ENCODE measurements around the gene PAX2.

The PAX2 gene

DNA sequence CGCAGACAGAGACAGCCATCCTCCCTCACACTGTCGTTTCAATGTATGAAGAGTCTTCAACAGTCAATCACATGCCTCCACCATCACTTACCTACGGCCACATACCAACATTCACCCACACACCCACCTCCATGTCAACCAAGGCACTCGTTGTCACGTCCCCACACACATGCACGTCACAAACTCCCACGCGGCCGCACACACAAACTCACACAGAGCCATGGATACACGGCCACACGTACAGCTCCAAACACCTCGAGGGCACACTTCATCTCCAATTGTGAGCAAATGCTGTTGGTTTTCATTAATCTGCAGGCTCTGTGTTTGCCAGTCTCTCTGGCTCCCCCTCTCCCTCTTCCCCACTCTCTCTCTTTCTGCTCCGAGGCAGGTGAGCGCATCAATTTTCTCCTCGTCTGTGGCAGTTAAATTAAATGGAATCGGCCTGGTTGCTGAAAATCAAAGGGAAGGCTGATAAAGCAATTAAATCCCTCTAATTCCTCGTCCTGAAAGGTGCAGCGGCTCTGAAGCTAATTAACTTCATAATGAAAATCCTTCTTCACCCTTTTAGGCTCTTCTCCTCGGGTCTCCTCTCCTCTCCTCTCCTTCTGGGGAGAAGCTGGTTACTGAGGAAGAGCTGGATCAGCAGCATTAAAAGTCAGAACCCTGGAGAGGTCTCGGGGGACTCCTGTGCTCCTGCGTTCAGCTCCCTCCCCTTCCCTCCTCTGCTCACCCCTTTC, 113.5 kb downstream of the PAX2 start:
- DNase-seq (ENCODE audit: low read depth): no peak

DNA sequence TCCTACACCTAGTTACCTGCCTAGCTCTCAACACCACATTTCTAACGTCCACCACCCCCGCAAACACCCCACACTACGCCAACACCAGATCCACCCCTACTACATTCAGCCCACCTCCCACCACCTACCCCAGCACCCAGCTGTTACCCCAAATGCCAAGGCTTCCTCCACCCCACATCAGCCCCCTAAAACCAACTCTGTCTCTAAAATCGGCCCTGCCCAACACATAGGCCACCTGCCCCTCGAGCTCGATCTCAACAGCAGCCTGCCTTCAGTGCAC, 114.0 kb downstream of the PAX2 start:
- DNase-seq (ENCODE audit: low read depth): no peak

DNA sequence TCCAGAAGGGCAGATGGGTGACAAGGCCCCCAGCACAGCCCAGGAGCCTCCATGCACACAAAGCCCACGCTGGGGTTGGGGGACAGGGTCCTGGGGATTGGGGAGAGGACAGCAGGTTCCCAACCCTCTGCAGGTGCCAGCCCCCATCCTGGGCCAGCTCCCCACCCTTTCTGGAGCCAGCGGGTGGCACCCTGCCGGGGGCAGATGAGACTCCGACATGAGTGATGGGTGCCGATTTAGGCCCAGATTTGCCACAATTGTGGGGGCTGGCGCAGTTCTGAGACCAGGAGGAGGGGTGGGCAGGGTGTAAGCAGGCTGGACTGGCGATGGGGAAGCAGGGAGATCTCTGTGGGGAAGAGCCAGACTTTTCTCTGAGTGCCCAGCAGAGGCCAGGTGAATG, 118.1 kb downstream of the PAX2 start:
- DNase-seq (ENCODE audit: low read depth): no peak

DNA sequence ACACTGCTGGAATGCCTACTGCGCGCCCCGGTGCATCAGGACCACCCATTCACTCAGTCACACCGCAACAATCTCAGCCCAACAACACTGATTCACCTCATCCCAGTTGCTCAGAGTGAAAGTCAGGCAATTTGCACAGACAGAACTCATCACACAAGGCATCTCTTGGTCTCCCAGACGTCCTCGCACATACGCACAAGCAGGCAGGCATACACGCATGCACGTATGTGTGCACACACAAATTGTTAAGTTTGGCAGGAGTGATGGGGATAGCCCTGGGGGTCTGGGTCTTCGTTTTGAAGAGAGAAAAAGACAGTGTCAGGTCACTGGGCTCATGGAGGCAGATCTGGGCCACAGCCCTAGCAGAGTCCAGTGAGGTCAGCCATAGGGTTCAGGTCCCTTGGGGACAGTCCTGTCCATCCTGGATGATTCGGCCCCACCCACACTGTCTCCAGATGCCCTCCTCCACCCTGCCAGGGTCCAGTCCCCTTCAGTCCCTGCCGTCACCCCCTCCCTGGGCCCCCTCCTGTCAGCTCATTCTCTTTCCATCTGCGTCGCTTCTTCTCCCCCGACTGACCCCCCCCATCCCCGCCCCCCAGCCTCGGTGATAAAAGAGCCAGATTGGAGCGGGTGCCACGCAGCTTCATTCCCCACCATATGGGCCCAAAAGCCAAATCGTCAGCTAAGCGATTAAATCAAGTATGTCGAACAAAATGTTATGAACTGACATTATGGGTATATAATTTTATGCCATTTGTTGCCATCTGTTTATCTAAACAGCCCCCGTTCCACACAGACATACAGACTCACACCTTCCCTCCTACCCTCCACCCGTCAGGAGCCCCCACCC, 118.9 kb downstream of the PAX2 start:
- DNase-seq (ENCODE audit: low read depth): no peak

DNA sequence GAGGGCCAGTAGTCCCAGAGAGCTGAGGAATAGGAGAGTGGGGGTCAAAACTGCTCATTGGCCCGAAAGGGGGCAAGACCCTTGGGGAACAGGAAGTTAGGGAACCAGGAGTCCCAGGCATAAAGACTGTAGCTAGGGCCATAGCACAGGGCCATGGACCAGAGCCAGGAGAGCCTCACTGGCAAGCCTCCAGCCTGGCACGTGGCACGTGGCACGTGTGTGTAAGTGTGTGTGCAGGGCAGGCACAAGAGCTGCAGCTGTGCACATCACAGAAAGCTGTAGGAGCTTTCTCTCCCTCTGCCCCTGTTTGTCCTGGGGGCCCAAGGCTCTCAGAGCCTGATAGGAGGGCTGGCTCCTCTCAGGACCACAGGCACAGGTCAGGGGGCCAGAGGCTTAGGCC, 119.6 kb downstream of the PAX2 start:
- DNase-seq (ENCODE audit: low read depth): no peak

DNA sequence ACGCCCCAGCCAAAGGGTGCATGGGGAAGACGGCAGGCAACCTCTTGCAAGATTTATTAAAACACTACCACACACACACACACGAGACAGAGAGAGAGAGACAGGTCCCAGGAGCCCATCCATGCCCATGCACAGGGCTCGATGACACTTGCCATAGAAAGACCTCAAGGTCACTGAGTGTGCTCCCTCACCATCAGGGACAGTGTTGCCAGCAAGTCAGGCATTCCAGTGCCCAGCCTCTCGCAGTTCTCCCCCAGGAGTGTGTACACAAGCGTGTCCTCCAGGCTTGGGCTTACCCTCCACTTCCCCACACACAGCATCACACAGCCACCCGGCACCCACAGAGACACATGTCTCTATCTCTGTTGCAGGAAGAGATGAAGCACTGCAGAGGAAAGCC, 120.6 kb downstream of the PAX2 start:
- DNase-seq (ENCODE audit: low read depth): no peak

DNA sequence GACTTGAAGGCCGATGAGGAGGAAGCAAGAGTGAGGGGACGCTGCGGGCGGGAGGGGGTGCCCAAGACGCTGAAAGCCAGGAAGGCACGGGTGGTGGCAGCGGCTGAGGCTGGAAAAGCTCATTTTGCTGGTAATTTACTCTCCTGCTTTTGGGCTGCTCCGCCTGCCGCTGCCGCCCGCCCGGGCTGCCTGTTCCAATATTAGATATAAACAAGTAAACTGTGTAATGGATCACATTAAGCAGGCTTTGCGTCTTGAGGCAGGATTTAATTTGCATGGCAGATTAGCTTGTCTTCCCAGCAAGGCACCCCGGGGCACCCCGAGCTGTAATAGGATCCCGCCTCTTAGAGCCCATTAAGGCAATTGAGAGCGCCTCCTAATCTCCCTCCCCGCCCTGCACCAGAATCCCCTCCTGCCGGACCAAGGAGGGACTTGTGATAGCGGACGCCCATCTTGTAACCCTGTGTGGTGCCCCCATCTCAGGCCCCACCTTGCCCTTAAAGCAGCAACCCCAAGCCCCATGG, 121.3 kb downstream of the PAX2 start:
- DNase-seq (ENCODE audit: low read depth): no peak

DNA sequence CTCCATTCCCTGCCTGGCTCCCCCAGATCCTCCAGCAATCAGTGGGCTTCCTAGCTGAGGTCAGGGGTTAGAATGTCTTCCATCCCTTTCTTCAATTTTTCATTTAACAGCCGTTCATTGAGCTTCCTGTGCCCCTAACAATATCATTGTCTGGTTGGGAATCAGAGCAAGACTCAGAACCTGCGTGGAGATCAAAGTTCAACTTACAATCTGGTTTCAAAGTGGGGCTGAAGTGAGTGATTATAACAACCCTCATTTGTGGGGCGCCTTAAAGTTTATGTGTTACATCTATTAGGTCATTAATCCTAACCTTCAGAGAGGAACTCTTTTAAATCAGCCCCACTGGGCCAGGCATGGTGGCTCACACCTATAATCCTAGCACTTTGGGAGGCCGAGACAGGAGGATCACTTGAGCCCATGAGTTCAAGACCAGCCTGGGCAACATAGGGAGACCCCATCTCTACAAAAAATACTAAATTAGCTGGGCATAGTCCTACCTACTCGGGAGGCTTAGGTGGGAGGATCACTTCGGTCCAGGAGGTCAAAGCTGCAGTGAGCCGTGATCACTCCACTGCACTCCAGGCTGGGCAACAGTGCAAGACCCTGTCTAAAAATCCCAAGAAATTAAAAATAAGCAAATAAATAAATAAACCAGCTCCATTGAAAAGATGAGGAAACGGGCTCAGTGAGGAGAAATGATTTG, 122.0 kb downstream of the PAX2 start:
- no peak for DNase-seq (ENCODE audit: low read depth)

DNA sequence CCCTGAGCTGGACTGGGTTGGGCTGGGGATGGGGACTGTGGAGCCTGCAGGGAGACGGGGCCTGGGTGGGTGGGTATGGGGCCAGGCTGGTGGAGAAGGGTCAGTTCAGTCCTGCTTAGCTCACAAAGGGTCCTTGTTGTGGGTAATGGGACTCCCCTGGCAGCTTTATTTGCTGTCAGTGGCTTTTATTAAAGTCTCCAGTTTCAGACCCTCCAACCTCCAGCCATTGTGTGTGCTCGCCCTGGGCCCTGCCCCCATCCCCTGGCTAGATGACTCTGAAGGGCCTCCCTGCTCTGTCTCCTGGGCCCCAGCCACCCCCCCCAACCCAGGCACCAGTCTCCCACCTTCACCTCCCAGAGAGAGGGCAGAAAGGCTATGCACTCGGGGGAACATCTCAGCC, 123.0 kb downstream of the PAX2 start:
- DNase-seq (ENCODE audit: low read depth): no peak

DNA sequence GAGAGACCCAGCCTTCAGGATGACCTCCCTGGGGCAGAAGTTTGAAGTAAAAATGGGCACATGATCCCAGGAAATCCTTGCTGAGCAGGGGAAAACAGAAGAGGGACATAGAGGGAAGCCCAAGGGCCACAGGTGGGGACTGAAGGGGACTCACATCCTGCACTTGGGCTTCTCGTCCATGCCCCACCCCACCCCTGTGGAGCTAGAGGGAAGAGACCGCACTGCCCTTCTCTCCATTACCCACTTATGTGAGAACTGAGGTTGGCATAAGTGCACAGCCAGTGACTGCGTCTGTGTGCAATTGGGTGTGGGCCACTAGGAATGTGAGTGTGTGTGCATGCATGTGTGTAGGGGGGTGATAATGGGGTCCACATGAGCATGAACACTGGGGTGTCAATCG, 124.0 kb downstream of the PAX2 start:
- DNase-seq (ENCODE audit: low read depth): no peak

DNA sequence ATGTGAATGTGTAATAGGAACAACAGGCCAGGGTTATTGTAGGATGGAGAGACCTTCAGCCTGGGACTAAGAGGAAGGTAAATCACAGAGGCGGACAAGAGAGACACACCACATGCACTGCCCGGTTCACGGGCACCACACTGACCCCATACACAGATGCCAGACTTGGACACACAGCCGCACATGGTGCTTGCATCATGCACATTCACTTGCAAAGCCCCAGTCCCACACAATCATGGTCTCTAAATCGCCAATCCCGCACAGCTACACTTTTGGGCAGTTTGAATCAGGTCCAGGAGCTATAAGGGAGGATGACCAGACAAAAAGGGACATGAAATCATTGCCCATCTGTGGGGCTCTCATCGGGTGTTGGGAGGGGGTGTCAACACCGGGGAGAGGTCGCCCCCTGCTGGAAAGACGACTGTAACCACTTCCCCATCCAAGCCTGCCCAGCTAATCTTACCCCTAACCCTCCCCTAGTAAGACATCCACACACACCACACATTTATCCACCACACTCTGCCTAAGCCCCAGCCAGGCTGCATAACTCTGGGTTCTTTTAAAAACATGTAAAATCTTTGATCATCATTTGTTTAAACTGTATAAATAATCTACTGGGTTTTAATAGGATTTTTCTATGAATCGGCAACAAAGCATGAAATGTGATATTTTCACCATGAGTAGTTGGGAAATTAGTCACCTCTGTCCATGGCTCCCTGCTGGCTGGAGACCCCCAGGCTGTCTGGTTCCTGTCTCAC, 126.8 kb downstream of the PAX2 start:
- no peak for DNase-seq (ENCODE audit: low read depth)

DNA sequence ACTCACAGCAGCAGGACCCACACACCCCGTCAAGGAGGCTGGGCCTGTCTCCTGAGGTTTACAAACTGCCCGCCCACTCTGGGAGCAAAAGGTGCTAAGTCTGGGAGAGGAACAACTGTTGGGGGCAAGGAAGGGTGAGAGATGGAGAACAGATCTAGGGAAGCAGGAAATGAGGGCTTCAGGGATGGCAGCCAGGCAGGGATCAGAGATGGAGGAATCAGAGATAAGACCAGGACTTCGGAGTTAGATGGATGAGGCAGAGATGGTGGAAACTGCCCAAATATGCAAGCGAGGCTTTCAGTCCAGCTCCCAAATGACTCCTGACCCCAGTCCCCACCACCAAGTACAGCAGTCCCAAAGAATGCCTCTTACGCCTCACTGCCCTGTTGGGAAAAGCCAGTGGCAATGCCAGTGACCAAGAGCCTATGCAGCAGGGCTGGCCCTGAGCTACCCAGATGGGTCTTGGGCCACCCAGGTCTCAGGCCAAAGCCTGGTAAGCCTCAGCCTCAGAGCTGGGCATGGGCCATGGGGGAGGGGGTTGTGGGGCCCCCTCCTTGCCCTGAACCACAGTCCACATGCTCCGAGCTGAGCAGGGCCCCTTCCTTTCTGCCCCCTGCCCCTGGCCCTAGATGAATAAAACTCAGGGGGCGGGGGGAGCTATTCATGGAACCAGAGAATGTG, 127.9 kb downstream of the PAX2 start:
- no peak for DNase-seq (ENCODE audit: low read depth)

DNA sequence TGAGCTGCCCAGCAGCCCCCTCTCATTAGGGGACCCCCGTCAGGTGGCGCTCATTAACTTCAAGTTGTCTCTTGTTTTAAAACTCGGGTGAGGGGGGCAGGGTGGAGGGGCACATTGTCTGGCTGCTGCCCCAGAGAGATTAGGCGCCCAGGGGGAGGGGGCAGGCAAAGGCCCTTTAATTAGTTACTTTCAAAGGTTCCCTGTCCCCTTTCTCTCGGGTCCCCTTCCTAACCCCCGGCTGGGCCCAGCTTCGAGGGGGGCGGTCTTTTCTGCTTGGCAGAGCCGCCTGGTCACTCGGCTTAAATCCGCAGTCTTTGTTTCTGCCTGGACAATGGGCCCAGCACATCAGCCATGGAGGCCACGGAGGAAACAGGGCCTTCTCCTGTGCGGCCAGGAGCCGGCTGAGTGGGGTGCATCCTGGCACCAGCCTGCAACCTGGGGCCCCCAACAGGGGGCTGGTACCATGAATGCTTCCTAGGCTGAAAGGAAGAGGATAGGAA, 128.5 kb downstream of the PAX2 start:
- no peak for DNase-seq (ENCODE audit: low read depth)

DNA sequence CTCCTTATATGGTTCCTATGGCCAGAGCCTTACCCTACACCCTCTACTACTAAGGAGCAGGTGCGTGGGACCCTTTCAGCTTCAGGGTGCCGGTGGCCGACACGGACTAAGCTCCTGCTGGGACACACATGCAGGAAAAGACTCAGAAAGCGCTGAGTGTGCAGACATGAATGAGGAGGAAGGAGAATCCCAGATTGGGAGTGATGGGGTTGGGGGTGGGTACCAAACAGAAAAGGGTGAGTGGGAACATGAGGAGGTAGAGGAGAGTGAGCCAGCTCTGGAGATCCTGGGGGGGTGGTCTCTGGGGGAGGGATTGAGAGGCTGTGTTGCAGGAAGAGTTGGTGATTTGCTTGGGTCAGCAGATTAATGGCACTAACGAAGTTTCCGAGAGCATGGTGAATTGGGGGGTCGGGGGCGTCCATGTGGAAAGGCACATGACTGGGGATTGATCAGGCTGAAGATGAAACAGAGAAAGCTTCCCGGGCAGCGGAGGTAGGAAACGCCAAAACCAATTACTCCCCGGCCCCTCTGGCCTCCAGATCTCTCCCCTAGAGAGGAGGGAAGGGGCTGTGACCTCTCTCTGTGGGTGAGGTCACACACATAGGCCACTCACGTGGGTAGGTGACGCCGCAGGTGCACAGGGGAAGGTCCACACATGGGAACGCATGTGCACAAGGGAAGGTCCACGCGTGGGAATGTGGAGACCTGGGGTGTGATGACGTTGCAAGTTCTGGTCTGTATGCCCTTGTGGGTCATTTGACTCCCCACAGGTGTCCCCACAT, 129.5 kb downstream of the PAX2 start:
- DNase-seq (ENCODE audit: low read depth): no peak

DNA sequence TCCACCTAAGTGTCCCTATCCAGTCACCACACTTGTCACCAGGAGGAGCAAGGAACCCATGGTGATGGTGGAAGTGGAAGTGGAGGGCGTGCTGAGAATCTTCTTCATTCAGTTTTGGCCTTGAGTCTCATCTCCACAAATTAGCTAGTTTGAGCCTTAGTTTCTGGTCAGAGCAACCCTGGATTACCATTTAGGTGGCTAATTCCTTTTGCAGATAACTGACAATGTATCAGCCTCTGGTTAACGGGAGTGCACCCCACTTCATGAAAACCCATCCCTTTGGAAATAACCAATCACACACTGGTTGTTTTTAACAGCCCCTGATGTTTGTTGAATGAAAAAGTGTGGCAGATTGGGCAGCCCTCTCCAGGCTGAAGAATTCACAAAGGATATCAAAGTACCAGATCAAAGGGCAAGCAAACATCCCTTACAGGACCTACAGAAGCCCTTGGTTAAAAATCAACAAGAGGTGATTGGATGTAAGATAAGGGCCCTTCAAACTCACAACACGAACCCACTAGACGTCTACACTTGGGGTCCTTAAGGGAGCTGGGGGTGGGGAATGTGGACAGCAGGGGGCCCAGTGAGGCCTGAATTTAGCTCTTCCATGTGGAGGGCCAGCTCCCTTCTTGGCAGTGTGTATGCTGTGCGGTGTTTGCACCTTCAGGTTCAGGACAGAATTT, 130.2 kb downstream of the PAX2 start:
- no peak for DNase-seq (ENCODE audit: low read depth)

DNA sequence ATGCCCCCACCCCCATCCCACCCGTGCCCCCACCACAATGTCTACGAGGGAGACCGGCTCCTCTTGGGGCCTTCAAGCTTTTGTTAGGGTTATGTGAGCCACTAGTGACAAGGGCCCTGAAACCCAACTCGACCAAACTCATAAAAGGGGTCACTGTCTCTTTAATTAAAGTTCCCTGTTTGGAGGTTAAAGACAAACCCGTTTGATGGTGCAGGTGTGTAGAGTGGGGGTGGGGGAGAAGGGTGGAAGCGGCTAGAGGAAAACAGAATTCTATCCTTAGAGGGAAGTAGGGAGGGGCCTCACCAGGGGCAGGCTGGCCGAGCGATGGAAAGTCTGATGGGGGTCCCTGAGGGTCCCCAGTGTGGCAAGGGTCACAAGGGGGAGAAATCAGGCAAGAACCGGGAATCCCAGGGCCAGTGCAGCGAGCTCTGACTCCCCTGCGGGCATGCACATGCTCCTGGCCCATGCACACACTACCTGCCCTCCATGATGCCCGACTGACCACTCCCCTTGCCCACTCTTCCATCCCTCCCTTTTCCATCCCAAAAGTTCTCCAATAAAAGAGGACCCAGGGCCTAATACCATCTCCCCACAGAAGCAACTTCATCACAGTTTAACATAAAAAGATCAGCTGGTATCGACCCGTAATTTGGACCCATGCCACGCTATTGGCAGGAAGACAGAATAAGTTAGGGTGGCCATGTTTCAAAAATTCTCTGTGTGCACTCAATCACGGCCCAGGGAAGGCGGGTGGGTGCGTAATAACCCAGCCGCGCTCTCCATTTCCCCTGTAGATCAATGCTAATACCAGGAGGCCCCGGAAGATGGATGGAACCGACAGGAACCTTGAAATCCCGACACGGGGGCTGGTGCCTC, 131.4 kb downstream of the PAX2 start:
- no peak for DNase-seq (ENCODE audit: low read depth)

DNA sequence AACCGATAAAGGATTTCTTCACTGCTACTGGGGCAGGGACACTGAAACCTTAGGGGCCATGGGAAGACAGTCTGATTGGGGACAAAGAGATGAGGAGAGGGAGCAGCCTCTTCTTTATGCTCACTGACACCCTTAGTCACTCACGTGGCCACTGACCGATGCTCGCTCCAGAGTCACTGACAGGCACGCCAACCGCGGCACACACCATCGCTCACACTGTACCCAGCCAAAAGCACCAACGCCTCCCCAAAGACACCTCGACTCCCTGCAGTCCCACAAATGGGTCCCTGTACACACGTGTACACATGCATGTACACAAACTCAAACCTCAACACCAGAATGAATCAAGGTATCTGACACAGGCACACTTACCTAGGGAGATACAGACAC, 132.1 kb downstream of the PAX2 start:
- DNase-seq (ENCODE audit: low read depth): no peak

DNA sequence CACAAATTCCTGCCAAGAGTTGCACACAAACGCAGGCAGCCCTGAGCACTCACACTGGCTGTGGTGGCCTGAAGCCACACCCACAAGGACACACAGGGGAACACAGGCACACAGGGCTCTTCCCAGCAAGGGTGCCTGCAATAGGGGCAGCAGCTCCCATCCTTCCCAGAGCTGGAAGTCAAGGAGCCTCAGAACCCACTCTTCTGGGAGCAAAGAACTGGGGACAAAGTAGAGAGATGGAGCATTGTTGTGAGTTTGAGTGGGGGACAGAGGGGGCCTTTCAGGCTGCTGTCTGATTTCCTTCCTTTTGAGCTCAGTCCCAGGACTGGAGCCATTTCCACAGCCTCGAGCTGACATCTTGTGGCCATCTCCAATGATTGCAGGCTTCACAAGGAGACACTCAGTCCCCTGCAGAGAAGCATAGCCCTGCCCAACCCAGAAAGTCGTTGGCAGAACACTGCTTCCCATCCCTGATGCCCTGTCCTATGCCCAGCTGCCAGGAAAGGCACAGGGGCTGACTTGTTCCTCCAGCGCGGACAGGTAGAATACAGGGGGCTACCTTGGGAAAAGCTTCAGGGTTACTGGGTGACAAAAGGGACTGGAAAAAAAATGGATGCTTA, 133.0 kb downstream of the PAX2 start:
- no peak for DNase-seq (ENCODE audit: low read depth)
